Fibroblast of peridontal ligament (primary cell): ENCODE data around the gene STIM1.
A peak's percentile ranks its signal among the peaks of the same experiment; 100 is the strongest.
"Not testable (repeated sequence)": the region's sequence is repeated elsewhere in the genome, so short reads cannot be mapped to it uniquely, and the experiment has no call there.

Source experiments
- DNase-seq: peaks from one replicate; pipeline ENCODE4 v3.0.0-alpha.2; 2010; ENCODE audit errors: extremely low read depth

STIM1 gene

GRCh38 chr11:3885855-3886254 is 30.4 kb downstream of the STIM1 start:
- DNase-seq, result no peak

GRCh38 chr11:3886985-3887384 is 31.5 kb downstream of the STIM1 start:
- no peak for DNase-seq

GRCh38 chr11:3888876-3889275 is 33.4 kb downstream of the STIM1 start:
- DNase-seq, result no peak

GRCh38 chr11:3890014-3890413 is 34.5 kb downstream of the STIM1 start:
- DNase-seq, result no peak

- DNase-seq, result no peak
These were observed 35.3 kb downstream of the STIM1 start for GRCh38 chr11:3890806-3891205.

GRCh38 chr11:3891751-3892150 is 36.3 kb downstream of the STIM1 start:
- DNase-seq, result no peak

- no peak for DNase-seq
These were observed 36.7 kb downstream of the STIM1 start for GRCh38 chr11:3892156-3892555.

GRCh38 chr11:3893311-3893710 is 37.8 kb downstream of the STIM1 start:
- no peak for DNase-seq

- DNase-seq, result peak; percentile 55
These were observed 38.8 kb downstream of the STIM1 start for GRCh38 chr11:3894128-3894731.

GRCh38 chr11:3896644-3897043 is 41.2 kb downstream of the STIM1 start:
- DNase-seq, result no peak

- DNase-seq, result not testable (repeated sequence)
These were observed 44.8 kb downstream of the STIM1 start for GRCh38 chr11:3900230-3900629.

GRCh38 chr11:3901249-3902025 is 46.0 kb downstream of the STIM1 start:
- no peak for DNase-seq

- DNase-seq, result no peak
These were observed 47.0 kb downstream of the STIM1 start for GRCh38 chr11:3902441-3902840.

- no peak for DNase-seq
These were observed 47.9 kb downstream of the STIM1 start for GRCh38 chr11:3903207-3903896.

GRCh38 chr11:3904228-3904627 is 48.8 kb downstream of the STIM1 start:
- DNase-seq, result no peak

GRCh38 chr11:3905080-3905953 is 49.9 kb downstream of the STIM1 start:
- peak; percentile 90 for DNase-seq

- no peak for DNase-seq
These were observed 50.7 kb downstream of the STIM1 start for GRCh38 chr11:3906166-3906565.

- DNase-seq, result no peak
These were observed 52.1 kb downstream of the STIM1 start for GRCh38 chr11:3907590-3907989.

- no peak for DNase-seq
These were observed 54.4 kb downstream of the STIM1 start for GRCh38 chr11:3909901-3910300.

GRCh38 chr11:3911908-3912505 is 56.5 kb downstream of the STIM1 start:
- DNase-seq, result no peak

- DNase-seq, result no peak
These were observed 58.5 kb downstream of the STIM1 start for GRCh38 chr11:3913921-3914320.

GRCh38 chr11:3914805-3915204 is 59.3 kb downstream of the STIM1 start:
- DNase-seq, result no peak
